Stimulated activated CD8-positive, alpha-beta memory T cell treated with anti-CD3 and anti-CD28 coated beads, Interleukin-7, amount 100 ng/mL, for 24 hours (primary cell): Measurements from ENCODE around the gene VOPP1.

Experiments used
- DNase-seq: peaks from one replicate; pipeline ENCODE4 v3.0.0-alpha.2; 2020; ENCODE audit warnings: low read depth

Gene VOPP1

GRCh38 chr7:55468495-55468894 is 103.8 kb downstream of the VOPP1 start:
- DNase-seq, result no peak

- no peak for DNase-seq
Observed at GRCh38 chr7:55467047-55467593, 105.2 kb downstream of the VOPP1 start.

GRCh38 chr7:55465691-55466090 is 106.6 kb downstream of the VOPP1 start:
- no peak for DNase-seq

GRCh38 chr7:55464422-55464821 is 107.9 kb downstream of the VOPP1 start:
- DNase-seq, result no peak

GRCh38 chr7:55463686-55464262 is 108.5 kb downstream of the VOPP1 start:
- no peak for DNase-seq

- no peak for DNase-seq
Observed at GRCh38 chr7:55458351-55458750, 114.0 kb downstream of the VOPP1 start.

- DNase-seq, result no peak
Observed at GRCh38 chr7:55457801-55458200, 114.5 kb downstream of the VOPP1 start.

GRCh38 chr7:55452971-55453370 is 119.3 kb downstream of the VOPP1 start:
- no peak for DNase-seq

- no peak for DNase-seq
Observed at GRCh38 chr7:55449992-55450535, 122.2 kb downstream of the VOPP1 start.

GRCh38 chr7:55449205-55449991 is 122.9 kb downstream of the VOPP1 start:
- DNase-seq, result no peak

- DNase-seq, result no peak
Observed at GRCh38 chr7:55448526-55448925, 123.8 kb downstream of the VOPP1 start.

GRCh38 chr7:55444786-55445185 is 127.5 kb downstream of the VOPP1 start:
- DNase-seq, result no peak

GRCh38 chr7:55441774-55442522 is 130.4 kb downstream of the VOPP1 start:
- no peak for DNase-seq

- DNase-seq, result no peak
Observed at GRCh38 chr7:55441002-55441401, 131.3 kb downstream of the VOPP1 start.

GRCh38 chr7:55440040-55440690 is 132.1 kb downstream of the VOPP1 start:
- DNase-seq, result no peak

- DNase-seq, result no peak
Observed at GRCh38 chr7:55439627-55440026, 132.7 kb downstream of the VOPP1 start.

- DNase-seq, result no peak
Observed at GRCh38 chr7:55438757-55439525, 133.4 kb downstream of the VOPP1 start.

- no peak for DNase-seq
Observed at GRCh38 chr7:55438085-55438756, 134.1 kb downstream of the VOPP1 start.

- DNase-seq, result no peak
Observed at GRCh38 chr7:55437375-55437774, 134.9 kb downstream of the VOPP1 start.

- no peak for DNase-seq
Observed at GRCh38 chr7:55436457-55436856, 135.8 kb downstream of the VOPP1 start.

- no peak for DNase-seq
Observed at GRCh38 chr7:55435466-55435865, 136.8 kb downstream of the VOPP1 start.
